ENCODE measurements around the gene ZMYND10.
"Not testable (repeated sequence)": the region's sequence is repeated elsewhere in the genome, so short reads cannot be mapped to it uniquely, and the experiment has no call there.

ZMYND10 gene

GRCh38 chr3:50325497-50326181 lies 19.9 kb downstream of the ZMYND10 start:
- DNase-seq (ENCODE audit: low read depth in 2 of 2): no peak

GRCh38 chr3:50325113-50325480 lies 20.4 kb downstream of the ZMYND10 start:
- no peak for DNase-seq (ENCODE audit: low read depth in 2 of 2)

DNA sequence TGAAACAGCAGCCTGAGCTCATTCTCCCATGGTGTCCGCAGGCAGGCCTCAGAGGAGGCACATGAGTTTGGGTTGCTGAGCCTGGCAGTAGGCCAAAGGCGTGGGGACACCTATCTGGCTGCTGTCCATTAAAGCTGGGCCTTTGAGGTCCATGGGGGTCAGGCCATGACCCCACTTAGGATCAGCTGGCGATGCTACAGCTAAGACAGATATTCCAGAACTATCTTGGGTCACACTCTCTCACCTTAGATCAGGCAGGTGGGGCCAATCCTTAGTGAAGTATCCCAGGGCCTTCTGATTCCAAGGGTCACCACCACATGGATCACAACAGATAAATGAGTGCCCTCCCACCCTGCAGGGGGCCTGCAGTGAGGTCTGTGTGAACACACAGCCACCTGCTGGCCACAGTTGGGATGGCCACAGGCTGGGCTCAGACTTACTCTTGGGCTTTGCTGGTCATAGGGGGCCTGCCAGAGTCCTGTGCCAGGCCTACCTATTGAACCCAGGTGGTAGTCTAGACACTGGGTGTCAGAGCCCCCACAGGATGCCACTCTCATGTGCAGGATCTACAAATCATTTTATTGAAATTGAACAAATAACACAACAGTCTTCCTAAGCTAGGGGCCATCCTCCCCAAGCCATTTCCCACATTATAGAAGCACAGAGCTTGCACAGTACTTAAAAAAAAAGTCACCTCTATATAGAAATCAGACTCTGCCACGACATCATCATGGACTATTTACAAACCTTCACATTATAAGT lies 21.0 kb downstream of the ZMYND10 start:
- no peak for DNase-seq (ENCODE audit: low read depth in 2 of 2)

DNA sequence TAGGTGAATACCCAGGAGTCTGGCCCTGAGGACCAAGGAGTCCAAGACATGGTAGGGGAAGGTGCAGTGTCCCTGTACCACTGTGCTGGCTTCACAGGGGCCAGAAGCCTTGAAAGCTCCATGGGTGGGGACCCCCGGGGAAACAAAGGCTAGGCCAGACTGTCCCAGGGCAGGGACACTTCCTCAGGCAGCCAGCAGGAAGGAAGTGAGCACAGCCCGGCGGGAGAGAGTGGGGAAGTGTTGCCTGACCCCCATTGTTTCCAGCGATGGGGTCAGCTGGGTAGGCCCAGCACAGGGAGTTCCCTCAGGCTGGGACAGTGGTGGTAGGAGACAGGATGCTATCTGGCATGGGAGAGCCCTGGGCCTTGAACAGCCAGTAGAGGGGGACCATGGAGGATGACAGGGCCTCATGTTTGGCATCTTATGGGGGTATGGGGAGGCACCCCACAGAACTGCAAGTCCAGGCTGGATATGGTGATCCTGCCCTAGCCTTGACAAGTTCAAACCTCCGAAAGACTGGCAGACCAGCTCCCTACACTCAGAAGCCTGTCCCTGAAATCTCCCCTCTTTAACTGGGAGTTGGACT lies 21.8 kb downstream of the ZMYND10 start:
- no peak for DNase-seq (ENCODE audit: low read depth in 2 of 2)

GRCh38 chr3:50323092-50323600 lies 22.4 kb downstream of the ZMYND10 start:
- DNase-seq (ENCODE audit: low read depth in 2 of 2): no peak

- DNase-seq (ENCODE audit: low read depth in 2 of 2): no peak
These were observed 23.0 kb downstream of the ZMYND10 start, which contains the start of gene HYAL2 for GRCh38 chr3:50322386-50323091. TSS of gene HYAL2 (minus strand) at chr3:50322745. CDS start at chr3:50320489, 2,256 bp downstream.

- DNase-seq (ENCODE audit: low read depth in 2 of 2): no peak
These were observed 23.5 kb downstream of the ZMYND10 start for GRCh38 chr3:50322115-50322385.

GRCh38 chr3:50321336-50322114 lies 24.0 kb downstream of the ZMYND10 start:
- DNase-seq (ENCODE audit: low read depth in 2 of 2): peak; percentile 75 to 78

- DNase-seq (ENCODE audit: low read depth in 2 of 2): no peak
These were observed 24.6 kb downstream of the ZMYND10 start for GRCh38 chr3:50320853-50321335.

GRCh38 chr3:50319894-50320625 lies 25.5 kb downstream of the ZMYND10 start:
- no peak for DNase-seq (ENCODE audit: low read depth in 2 of 2)

GRCh38 chr3:50319181-50319893 lies 26.2 kb downstream of the ZMYND10 start:
- no peak for DNase-seq (ENCODE audit: low read depth in 2 of 2)

DNA sequence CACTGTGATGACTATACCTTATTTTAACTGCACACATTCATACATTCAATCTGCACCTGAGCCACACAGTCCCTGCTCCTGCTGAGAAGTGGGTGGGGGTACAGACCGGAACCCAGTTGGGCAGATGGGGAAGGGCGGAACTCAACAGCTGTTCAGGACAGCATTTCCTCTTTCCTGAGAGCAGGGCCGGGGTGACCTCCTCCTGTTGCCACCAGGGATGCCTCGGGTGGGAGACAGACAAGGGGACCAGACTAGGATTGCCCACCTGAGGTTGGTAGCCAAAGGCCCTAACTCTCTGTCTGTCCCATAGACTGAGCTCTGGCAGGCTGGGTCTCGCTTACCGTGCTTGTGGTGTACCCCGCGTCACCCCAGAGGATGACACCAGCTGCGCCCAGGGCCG lies 26.9 kb downstream of the ZMYND10 start:
- no peak for DNase-seq (ENCODE audit: low read depth in 2 of 2)

DNA sequence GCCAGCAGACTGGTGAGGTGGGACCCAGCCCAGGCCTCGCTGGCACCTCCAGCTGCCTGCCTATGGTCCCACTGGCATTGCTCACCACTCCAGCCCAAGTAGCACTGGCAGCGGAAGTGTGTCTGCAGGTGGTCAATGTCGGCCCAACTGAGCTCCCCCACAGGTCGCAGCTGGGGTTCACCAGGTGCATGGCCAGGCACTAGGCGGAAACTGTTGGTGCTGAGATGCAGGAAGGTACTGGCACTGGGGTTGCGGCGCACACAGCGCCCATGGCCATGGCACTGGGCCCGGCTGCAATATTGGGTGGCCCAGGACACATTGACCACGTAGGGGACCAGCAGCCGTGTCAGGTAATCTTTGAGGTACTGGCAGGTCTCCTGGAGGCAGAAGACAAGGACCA lies 27.4 kb downstream of the ZMYND10 start:
- DNase-seq (ENCODE audit: low read depth in 2 of 2): no peak

DNA sequence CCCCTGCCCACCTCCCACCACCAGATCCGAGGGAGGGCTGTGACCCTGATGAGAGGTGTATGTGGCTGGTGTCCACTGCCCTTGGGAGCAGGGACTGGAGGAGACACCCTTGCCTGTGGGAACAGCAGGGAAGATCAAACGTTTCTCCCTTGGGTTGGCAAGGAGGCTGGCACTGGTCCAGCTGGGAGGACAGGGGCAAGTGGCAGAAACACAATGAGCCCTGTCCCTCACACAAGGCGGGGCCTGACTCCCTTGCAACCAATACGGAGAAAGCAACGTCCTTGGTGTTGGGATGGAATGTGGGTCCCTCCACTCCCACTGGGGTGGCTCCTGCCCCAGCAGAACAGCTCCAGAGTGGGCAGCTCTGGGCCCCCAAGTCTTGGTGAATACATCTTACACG lies 28.2 kb downstream of the ZMYND10 start:
- DNase-seq (ENCODE audit: low read depth in 2 of 2): no peak

DNA sequence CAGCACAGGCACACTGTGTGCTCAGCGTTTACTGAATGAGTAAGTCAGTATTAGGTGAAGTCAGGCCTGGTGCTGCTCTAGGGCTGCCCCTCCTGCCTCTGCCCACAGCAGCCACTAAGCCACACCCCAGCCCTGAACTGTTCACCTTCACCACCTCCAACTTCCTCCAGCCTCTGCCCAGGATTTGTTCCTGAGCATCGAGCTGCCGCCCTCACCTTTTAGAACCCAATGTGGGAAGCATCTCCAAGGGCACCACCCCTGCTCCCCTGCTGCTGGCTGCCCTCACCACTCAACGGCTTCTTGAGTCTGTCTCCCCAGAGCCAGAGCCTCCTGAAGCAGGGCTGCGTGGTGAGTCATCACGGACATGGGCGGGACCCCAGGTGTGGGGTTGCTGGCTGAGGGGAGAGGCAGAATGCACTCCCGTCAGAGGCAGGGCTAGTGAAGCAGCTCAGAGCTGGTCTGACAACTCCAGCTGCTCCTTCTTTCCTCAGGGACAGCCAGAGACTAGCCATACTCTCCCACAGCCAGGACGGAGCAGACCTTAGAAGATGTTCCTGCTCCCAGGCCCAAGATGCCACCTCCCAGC lies 28.8 kb downstream of the ZMYND10 start:
- DNase-seq (ENCODE audit: low read depth in 2 of 2): no peak

GRCh38 chr3:50314816-50315215 lies 30.7 kb downstream of the ZMYND10 start:
- DNase-seq (ENCODE audit: low read depth in 2 of 2): no peak

DNA sequence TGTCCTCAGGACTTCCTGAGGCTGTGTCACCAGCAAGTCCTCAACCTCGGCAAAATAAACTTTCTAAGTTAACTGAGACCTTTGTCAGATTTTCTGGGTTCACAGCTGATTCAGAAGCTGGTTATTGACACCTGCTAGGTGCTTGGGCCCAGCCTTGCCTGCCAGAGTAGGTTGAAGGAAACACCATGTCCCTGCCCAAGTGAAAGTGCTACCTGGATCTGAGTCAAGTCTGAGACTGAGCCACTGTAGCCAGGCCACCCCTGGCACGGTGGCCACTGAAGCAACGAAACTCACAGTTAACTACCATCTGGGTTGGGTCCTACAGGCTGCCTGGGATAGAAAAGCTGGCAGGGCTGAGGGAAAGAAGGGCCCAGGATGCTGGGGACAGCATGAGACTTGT lies 31.2 kb downstream of the ZMYND10 start:
- DNase-seq (ENCODE audit: low read depth in 2 of 2): no peak

- DNase-seq (ENCODE audit: low read depth in 2 of 2): not testable (repeated sequence)
These were observed 33.5 kb downstream of the ZMYND10 start for GRCh38 chr3:50312041-50312440.

DNA sequence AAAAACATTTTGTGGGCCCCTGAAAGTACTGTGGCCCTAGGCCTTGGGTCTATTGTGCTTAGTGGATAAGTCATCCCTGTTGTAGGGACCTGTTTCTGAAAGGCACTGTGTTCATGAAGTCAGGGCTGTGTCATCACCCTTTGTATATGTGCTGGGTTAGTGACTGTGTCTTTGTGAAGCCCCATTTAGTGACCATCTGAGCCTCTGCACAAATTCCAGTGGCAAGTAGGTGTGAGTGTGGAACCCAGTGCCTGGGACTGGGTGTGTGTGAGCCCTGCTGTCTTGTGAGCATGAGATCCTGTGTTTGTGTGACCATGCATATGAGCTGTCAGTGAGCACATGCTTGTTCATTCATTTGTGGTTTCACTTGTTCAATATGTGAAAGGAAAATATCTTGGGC lies 40.9 kb downstream of the ZMYND10 start:
- no peak for DNase-seq (ENCODE audit: low read depth in 2 of 2)
